DMS153 (cell line): ENCODE data around the gene LYPD6.

Experiments
- DNase-seq: peaks from one replicate; lab custom pipeline; 2025; lab: John Stamatoyannopoulos, UW

The LYPD6 gene

GRCh38 chr2:149348291-149348690, 17.9 kb downstream of the LYPD6 start:
- DNase-seq: no peak

- DNase-seq: no peak
Observed at GRCh38 chr2:149353421-149353820, 23.0 kb downstream of the LYPD6 start.

GRCh38 chr2:149355716-149356422, 25.5 kb downstream of the LYPD6 start:
- no peak for DNase-seq

- peak; percentile 29 for DNase-seq
Observed at GRCh38 chr2:149357058-149357457, 26.7 kb downstream of the LYPD6 start.

GRCh38 chr2:149360106-149360505, 29.7 kb downstream of the LYPD6 start:
- DNase-seq: no peak

GRCh38 chr2:149363958-149364357, 33.6 kb downstream of the LYPD6 start:
- DNase-seq: no peak

GRCh38 chr2:149364839-149365238, 34.5 kb downstream of the LYPD6 start:
- DNase-seq: no peak

- DNase-seq: peak; percentile 91
Observed at GRCh38 chr2:149365931-149366583, 35.7 kb downstream of the LYPD6 start.

GRCh38 chr2:149370061-149370775, 39.8 kb downstream of the LYPD6 start:
- no peak for DNase-seq

GRCh38 chr2:149371476-149371875, 41.1 kb downstream of the LYPD6 start:
- no peak for DNase-seq

GRCh38 chr2:149375801-149376361, 45.5 kb downstream of the LYPD6 start:
- peak; percentile 29 for DNase-seq

GRCh38 chr2:149380205-149380604, 49.8 kb downstream of the LYPD6 start:
- DNase-seq: no peak

GRCh38 chr2:149383340-149383739, 53.0 kb downstream of the LYPD6 start:
- no peak for DNase-seq

- no peak for DNase-seq
Observed at GRCh38 chr2:149385350-149385749, 55.0 kb downstream of the LYPD6 start.

- DNase-seq: no peak
Observed at GRCh38 chr2:149387411-149387810, 57.0 kb downstream of the LYPD6 start.

- no peak for DNase-seq
Observed at GRCh38 chr2:149388120-149388816, 57.9 kb downstream of the LYPD6 start.

GRCh38 chr2:149389506-149390167, 59.2 kb downstream of the LYPD6 start:
- DNase-seq: no peak

- DNase-seq: no peak
Observed at GRCh38 chr2:149393614-149394013, 63.2 kb downstream of the LYPD6 start.

- no peak for DNase-seq
Observed at GRCh38 chr2:149394864-149395263, 64.5 kb downstream of the LYPD6 start.

- peak; percentile 82 for DNase-seq
Observed at GRCh38 chr2:149399934-149400615, 69.7 kb downstream of the LYPD6 start.

GRCh38 chr2:149400997-149401396, 70.6 kb downstream of the LYPD6 start:
- DNase-seq: no peak
